HG02678 (cell line): ENCODE data around the gene CADPS.

ENCODE experiments used
- ATAC-seq: cut with Tn5 transposase; IDR thresholded peaks from one replicate; pipeline ENCODE4 v1.9.1; 2021; ENCODE audit warnings: mild to moderate bottlenecking, moderate library complexity; ENCODE audit not compliant: unreplicated experiment

Gene CADPS

GRCh38 chr3:62531981-62532380 lies 343.2 kb downstream of the CADPS start:
- ATAC-seq = no peak

- ATAC-seq = no peak
Measured at GRCh38 chr3:62531493-62531892, 343.7 kb downstream of the CADPS start.

GRCh38 chr3:62529230-62529629 lies 346.0 kb downstream of the CADPS start:
- ATAC-seq = no peak

GRCh38 chr3:62527474-62527873 lies 347.7 kb downstream of the CADPS start:
- no peak for ATAC-seq

- no peak for ATAC-seq
Measured at GRCh38 chr3:62525281-62525680, 349.9 kb downstream of the CADPS start.

GRCh38 chr3:62523672-62524071 lies 351.5 kb downstream of the CADPS start:
- no peak for ATAC-seq

GRCh38 chr3:62521464-62522105 lies 353.6 kb downstream of the CADPS start:
- ATAC-seq = no peak

GRCh38 chr3:62503516-62503915 lies 371.7 kb downstream of the CADPS start:
- ATAC-seq = no peak

GRCh38 chr3:62502315-62503300 lies 372.6 kb downstream of the CADPS start:
- ATAC-seq = no peak

- ATAC-seq = no peak
Measured at GRCh38 chr3:62501289-62501668, 373.9 kb downstream of the CADPS start.

- ATAC-seq = no peak
Measured at GRCh38 chr3:62500556-62501288, 374.5 kb downstream of the CADPS start.

GRCh38 chr3:62497156-62497555 lies 378.1 kb downstream of the CADPS start:
- ATAC-seq = no peak

GRCh38 chr3:62496503-62496902 lies 378.7 kb downstream of the CADPS start:
- no peak for ATAC-seq

- no peak for ATAC-seq
Measured at GRCh38 chr3:62493109-62493801, 382.0 kb downstream of the CADPS start.

GRCh38 chr3:62482961-62483360 lies 392.3 kb downstream of the CADPS start:
- ATAC-seq = no peak

- ATAC-seq = no peak
Measured at GRCh38 chr3:62481962-62482361, 393.3 kb downstream of the CADPS start.

GRCh38 chr3:62480056-62480455 lies 395.2 kb downstream of the CADPS start:
- ATAC-seq = no peak

- no peak for ATAC-seq
Measured at GRCh38 chr3:62479326-62479725, 395.9 kb downstream of the CADPS start.

GRCh38 chr3:62475306-62475705 lies 399.9 kb downstream of the CADPS start:
- ATAC-seq = no peak

- no peak for ATAC-seq
Measured at GRCh38 chr3:62467966-62468722, 407.1 kb downstream of the CADPS start.
